Stimulated activated naive CD8-positive, alpha-beta T cell treated with anti-CD3 and anti-CD28 coated beads, Interleukin-15, amount 100 ng/mL, for 72 hours (primary cell): ENCODE results near the gene AKAP5.
A peak's percentile ranks its signal among the peaks of the same experiment; 100 is the strongest.

ENCODE experiments used
- ATAC-seq: fragments of 150-1000 bp; cut with Tn5 transposase; 2 replicates; pipeline ENCODE4 v1.10.0; 2021; ENCODE audit warnings: mild to moderate bottlenecking, moderate library complexity
- DNase-seq, 2 donors: peaks; one replicate each; pipeline ENCODE4 v3.0.0; 2021 to 2022
- H3K27ac Mint-ChIP-seq, 2 donors: one replicate each; pipeline ENCODE4 v1.8.0; 2022; ENCODE audit warnings: mild to moderate bottlenecking in 2 of 2, mixed read lengths in 2 of 2, moderate library complexity in 2 of 2
- H3K27me3 Mint-ChIP-seq: one replicate; pipeline ENCODE4 v1.8.0; 2022; ENCODE audit warnings: mixed read lengths
- H3K4me1 Mint-ChIP-seq: one replicate; pipeline ENCODE4 v1.8.0; 2022; ENCODE audit warnings: mild to moderate bottlenecking, mixed read lengths
- H3K4me3 Mint-ChIP-seq, 2 donors: one replicate each; pipeline ENCODE4 v1.8.0; 2022; ENCODE audit warnings: mild to moderate bottlenecking in 2 of 2, mixed read lengths in 2 of 2, moderate library complexity in 1 of 2
- H3K9me3 Mint-ChIP-seq, 2 donors: one replicate each; pipeline ENCODE4 v1.8.0; 2022; ENCODE audit warnings: mixed read lengths in 2 of 2

Gene AKAP5, protein sequence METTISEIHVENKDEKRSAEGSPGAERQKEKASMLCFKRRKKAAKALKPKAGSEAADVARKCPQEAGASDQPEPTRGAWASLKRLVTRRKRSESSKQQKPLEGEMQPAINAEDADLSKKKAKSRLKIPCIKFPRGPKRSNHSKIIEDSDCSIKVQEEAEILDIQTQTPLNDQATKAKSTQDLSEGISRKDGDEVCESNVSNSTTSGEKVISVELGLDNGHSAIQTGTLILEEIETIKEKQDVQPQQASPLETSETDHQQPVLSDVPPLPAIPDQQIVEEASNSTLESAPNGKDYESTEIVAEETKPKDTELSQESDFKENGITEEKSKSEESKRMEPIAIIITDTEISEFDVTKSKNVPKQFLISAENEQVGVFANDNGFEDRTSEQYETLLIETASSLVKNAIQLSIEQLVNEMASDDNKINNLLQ

DNA sequence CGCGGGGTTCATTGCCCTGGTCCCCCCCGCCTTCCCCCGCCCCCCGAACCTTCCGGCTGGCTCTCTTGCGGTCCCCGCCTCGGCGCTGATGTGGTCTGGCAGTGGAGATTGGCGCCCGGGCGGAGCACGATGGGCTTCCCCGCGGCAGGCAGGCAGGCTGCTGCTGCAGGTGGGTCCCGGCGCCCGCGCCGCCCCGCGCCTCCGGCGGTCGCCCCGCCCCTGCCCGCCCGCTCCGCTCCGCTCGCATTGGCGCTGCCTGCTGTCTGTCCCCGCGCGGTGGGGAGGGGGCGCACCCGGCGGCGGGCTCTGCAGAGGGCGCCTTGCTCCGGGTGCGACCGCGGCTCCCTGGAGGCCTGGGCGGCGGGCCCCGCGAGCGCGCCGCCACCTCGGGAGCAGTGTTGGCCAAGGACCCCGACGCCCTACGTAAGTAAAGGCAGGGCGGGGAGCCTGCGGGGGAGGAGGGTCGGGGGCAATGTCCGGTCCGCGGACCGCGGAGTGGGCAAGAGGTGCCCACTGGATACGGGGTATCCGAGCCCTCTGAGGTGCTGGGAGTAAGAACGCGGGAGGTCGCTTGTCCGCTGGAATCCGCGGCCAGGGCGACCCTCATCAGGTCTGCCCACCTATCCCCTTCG is at the start of gene AKAP5:
Gene AKAP5 (plus strand): TSS at position 309 of the 632 bp plus-strand sequence. CDS start 2,896 bp downstream, outside the sequence.
- Mint-ChIP-seq H3K9me3 (no peaks in the 10 kb centered on the region), H3K27ac (peak within 1 kb of the TSS; percentile 88 to 93), H3K4me1 (peaks cover 50% of the 10 kb centered on the region), H3K27me3 (no peaks in the 10 kb centered on the region), H3K4me3 (peak within 1 kb of the TSS; percentile 85 to 92)
- DNase-seq (peak; percentile 59 to 65), ATAC-seq (peak; percentile 89)

DNA sequence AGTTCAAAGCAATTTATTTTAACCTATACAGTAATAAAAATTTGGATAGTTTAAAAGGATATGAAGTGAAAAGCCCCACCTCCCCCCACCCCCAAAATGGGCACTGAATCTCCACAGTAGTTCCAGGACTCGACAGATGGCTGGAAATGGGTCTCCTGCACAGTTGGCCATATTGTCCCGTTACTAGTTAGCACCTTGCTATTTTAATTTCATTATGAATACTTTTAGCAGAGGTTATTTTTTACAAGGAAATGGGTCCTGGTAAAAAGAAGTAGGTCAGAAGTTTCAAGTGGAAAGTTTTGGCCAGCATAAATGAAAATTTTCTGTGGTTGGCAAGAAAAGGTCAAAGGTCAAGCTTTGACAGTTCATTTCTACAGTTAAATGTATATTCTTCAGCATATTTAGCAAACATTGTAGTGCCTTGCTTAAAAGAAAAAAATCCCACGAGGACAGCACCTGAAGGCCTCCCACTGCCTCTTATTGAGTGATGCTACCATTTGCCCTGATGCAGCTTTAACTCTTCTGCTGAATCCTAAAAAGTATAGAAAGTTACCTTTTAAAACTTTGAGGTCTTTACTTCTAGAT is 48.9 kb upstream of the AKAP5 start:
- no peak for ATAC-seq
- no peaks in the 10 kb centered on the region for H3K27me3 Mint-ChIP-seq
- peaks cover 24% of the 10 kb centered on the region for H3K4me1 Mint-ChIP-seq
- no peaks in the 10 kb centered on the region for H3K9me3 Mint-ChIP-seq
- no peak overlapping the region for H3K4me3 Mint-ChIP-seq
- DNase-seq = no peak
- no peak overlapping the region for H3K27ac Mint-ChIP-seq

DNA sequence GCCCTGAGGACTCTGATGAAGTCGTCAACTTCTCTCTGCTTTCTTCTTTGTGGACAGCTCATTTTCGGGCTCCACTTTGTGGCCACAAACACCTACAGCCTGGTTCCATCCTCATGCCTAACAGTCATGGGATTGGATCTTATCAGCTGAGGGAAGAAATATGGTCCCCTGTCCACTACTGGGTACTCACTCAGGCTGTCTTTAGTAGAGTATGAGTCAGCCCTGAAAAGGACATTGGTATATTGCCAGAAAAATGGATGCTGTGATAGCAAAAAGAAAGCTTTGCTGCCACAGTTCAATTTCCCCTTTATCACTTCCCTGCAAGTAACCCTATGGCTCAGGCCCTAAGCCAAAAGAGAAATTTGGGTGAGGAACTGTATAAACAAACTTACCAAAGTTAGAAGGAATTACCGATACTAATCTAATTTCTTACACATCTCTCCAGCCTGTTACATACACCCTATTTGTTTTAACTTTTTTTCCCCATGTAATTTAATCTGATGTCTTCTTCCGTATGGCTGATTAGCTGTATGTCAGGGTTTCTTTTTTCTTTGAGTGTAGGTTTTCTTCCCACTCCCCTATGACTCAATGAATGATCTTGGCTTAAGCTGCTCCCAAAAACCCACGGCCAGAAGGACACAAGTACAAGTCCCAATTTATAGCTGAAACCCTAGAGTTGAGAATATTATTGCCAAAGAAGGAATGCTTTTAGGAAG is 48.1 kb upstream of the AKAP5 start:
- ATAC-seq (no peak), DNase-seq (no peak)
- no peak overlapping the region for H3K4me3 Mint-ChIP-seq
- peak overlapping the region in 1 of 2 donors; percentile 55 for H3K27ac Mint-ChIP-seq
- H3K27me3 Mint-ChIP-seq = no peaks in the 10 kb centered on the region
- peaks cover 16% of the 10 kb centered on the region for H3K4me1 Mint-ChIP-seq
- H3K9me3 Mint-ChIP-seq = no peaks in the 10 kb centered on the region

DNA sequence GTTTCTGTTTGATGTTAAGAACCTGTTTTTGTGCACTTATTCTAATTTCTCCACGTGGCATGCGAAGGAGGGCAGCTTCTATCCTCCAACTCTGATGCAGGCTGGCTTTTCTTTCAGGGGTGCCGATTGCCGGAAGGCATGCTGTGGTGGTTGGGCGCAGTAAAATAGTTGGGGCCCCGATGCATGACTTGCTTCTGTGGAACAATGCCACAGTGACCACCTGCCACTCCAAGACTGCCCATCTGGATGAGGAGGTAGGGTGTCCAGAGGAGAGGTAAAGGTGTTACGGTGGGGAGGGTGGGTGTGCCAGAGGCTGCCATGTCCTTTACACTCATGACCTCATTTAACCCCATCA is 47.6 kb upstream of the AKAP5 start:
- no peak overlapping the region for H3K4me3 Mint-ChIP-seq
- no peaks in the 10 kb centered on the region for H3K9me3 Mint-ChIP-seq
- ATAC-seq (no peak), DNase-seq (no peak)
- no peak overlapping the region for H3K27ac Mint-ChIP-seq
- peaks cover 14% of the 10 kb centered on the region for H3K4me1 Mint-ChIP-seq
- H3K27me3 Mint-ChIP-seq = no peaks in the 10 kb centered on the region

DNA sequence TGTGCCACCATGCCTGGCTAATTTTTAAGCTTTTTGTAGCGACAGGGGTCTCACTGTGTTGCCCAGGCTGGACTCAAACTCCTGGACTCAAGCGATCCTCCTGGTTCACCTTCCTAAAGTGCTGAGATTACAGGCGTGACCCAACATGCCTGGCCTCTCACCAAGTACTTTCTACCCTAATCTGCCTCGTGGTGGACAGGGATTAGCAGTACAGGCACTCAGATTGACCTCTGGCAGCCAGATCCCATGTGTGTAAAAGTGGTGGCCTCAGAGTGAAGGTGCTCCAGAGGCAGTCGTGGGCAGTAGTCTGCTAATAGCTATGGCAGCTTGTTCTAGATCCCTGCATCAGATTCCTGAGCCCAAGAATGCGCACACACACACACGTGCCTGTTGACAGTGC is 46.3 kb upstream of the AKAP5 start:
- Mint-ChIP-seq H3K27me3 (no peaks in the 10 kb centered on the region), H3K4me3 (no peak overlapping the region), H3K27ac (no peak overlapping the region), H3K9me3 (no peaks in the 10 kb centered on the region), H3K4me1 (peaks cover 14% of the 10 kb centered on the region)
- no peak for ATAC-seq
- DNase-seq = no peak

DNA sequence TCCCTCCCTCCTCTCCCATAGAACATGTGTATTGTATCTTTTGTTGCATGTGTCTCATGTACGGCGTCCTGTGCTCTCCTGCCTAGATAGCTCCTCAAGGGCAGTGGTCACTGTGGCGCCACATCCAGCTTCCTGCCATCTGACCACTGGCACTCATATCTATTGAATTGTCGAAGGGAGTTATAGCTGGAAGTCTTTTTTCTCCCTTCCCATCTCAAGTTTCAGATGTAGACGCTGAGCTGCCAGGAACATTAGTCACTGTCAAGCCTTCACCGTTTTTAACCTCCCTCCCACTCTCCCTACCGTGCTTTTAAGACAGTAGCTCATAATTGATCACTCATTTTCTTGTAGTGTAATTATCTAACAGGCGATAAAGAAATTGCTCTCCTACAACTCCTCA is 44.1 kb upstream of the AKAP5 start:
- Mint-ChIP-seq H3K27ac (no peak overlapping the region), H3K27me3 (no peaks in the 10 kb centered on the region), H3K9me3 (no peaks in the 10 kb centered on the region), H3K4me1 (peaks cover 1% of the 10 kb centered on the region), H3K4me3 (no peak overlapping the region)
- DNase-seq (no peak), ATAC-seq (no peak)

DNA sequence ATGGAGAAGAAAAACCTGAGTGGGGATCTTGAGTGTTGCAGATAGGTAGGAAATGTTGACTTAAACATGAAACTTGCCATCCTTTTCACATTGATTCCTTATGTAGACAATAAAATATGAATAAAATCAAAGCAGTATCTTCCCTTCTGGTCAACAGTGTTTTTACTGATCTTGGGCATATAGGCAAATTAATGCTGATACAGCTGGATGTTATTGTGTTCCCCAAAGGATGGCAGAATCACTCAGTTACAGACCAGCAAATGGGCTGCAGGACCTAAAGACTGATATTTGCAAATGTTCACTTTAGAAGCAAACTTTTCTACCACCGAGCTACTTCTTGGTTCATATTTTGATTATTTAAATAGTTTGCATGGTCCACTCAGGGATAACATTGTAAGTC is 43.3 kb upstream of the AKAP5 start:
- no peak overlapping the region for H3K4me3 Mint-ChIP-seq

DNA sequence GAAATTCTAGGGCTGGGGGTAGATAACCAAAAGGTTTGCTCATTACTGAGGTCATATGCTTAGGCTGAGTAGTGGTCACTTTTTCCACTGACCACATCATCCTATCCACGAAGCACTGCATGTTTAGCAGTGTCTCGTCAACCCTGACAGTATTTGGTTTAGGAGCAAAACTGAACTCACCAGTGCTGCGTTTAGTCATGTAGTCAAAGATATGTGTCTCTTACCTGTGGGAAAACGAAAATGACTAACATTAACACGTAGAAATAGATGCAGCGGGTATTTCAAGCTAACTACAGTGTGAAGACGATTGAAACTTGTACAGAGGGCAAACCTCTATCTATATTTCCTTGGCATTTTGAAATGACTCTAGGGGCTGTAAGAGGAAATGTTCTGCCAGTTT is 42.5 kb upstream of the AKAP5 start:
- Mint-ChIP-seq H3K27me3 (no peaks in the 10 kb centered on the region), H3K4me1 (no peaks in the 10 kb centered on the region), H3K27ac (no peak overlapping the region), H3K9me3 (no peaks in the 10 kb centered on the region), H3K4me3 (no peak overlapping the region)
- peak; percentile 59 for ATAC-seq
- DNase-seq = no peak

More for the DNA sequence above, 43.3 kb upstream of the AKAP5 start:
- Mint-ChIP-seq H3K9me3 (no peaks in the 10 kb centered on the region), H3K27ac (no peak overlapping the region), H3K4me1 (no peaks in the 10 kb centered on the region), H3K27me3 (no peaks in the 10 kb centered on the region)
- DNase-seq = no peak
- ATAC-seq = no peak

DNA sequence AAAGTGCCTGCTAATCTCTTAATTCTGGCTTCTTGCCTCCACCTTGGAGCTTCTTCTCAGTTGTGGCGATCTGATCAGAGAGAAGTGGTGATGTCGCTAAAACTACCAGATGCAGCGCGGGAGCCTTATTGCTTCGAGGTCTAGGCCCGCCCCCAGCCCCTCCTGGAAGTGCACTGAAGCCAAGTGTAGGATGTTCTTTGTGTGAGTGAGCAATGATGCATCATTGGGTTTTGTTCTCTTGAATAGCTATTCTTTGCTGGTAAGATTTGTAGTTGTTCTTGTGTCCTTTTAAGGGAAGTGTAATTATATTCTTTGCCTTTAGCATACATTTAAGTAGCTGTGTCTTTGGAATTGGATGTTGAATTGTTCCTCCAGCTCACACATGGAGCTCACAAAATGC is 41.3 kb upstream of the AKAP5 start:
- H3K27ac Mint-ChIP-seq = peak overlapping the region in 1 of 2 donors; percentile 59
- no peaks in the 10 kb centered on the region for H3K9me3 Mint-ChIP-seq
- ATAC-seq (no peak), DNase-seq (no peak)
- no peaks in the 10 kb centered on the region for H3K27me3 Mint-ChIP-seq
- no peaks in the 10 kb centered on the region for H3K4me1 Mint-ChIP-seq
- no peak overlapping the region for H3K4me3 Mint-ChIP-seq

DNA sequence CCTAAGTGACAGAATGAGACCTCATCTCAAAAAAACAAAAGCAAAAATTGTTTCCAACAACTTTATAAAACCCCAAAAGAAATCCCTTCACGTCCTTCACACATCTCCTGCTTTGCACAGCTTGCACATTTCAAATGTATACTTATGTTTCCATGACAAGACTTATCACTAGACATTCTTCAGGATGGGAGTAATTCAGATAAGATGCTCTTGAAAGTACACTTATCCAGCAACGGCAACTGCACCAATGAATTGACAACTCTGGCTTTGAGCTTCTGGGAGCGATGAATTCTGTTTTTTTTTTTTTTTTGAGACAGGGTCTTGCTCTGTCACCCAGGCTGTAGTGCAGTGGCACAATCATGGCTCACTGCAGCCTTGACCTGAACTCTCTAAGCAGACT is 30.8 kb upstream of the AKAP5 start:
- Mint-ChIP-seq H3K27me3 (no peaks in the 10 kb centered on the region), H3K27ac (no peak overlapping the region), H3K4me3 (no peak overlapping the region), H3K4me1 (peaks cover 22% of the 10 kb centered on the region), H3K9me3 (no peaks in the 10 kb centered on the region)
- ATAC-seq (no peak), DNase-seq (no peak)

DNA sequence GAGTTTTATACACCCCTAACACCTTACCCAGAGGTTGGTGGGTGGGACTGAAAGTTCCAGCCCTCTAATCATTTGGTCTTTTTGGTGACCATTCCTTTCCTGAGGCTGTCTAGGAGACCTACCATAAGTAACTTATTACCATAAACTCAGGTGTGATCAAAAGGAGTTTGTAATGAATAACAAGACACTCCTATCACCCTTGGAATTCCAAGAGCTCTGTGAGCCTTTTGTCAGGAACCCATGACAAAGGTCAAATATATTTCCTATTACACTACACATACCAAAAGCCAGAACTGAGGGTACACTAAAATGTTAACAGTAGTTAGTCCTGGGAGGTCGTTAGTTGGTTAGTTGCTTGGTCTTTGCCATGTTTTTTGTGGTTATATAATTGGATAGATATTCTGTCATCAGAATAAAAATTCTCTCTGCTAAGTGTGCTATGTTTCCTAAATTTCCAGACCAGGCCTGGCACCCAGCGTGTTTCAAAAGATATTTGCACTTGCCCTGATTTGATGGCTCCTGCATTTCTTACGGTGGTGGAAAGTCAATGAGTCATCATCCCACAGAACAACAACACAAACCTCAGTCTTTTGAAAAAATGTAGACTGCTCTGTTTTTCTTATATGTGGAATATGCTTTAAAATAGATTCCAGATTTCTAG is 27.0 kb upstream of the AKAP5 start:
- Mint-ChIP-seq H3K27me3 (no peaks in the 10 kb centered on the region), H3K27ac (peak overlapping the region; percentile 42 to 58)

DNA sequence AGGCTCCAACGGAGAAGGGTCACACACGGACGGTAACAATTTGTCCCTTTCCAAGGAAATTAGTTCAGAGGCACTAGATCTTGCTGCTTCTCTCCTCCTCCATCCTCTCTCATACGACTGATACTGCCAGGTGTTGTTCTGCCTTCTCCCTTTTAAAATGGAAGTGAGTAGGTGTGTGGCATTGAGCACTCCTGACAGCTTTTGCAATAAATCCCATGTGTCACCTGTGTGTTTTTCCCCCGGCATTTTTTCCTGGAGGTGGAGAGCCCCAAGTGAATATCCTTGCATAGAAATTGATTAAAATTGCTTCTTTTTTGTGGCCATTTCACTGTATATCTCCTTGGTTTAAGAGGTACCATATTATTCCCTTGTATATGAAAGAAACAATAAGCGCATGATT is 26.2 kb upstream of the AKAP5 start:
- Mint-ChIP-seq H3K27me3 (no peaks in the 10 kb centered on the region), H3K4me3 (no peak overlapping the region), H3K9me3 (no peaks in the 10 kb centered on the region), H3K27ac (peak overlapping the region; percentile 49 to 75), H3K4me1 (peaks cover 32% of the 10 kb centered on the region)
- ATAC-seq (no peak), DNase-seq (no peak)

More for the DNA sequence above, 27.0 kb upstream of the AKAP5 start:
- peaks cover 23% of the 10 kb centered on the region for H3K4me1 Mint-ChIP-seq
- no peak overlapping the region for H3K4me3 Mint-ChIP-seq
- ATAC-seq = peak; percentile 56
- H3K9me3 Mint-ChIP-seq = no peaks in the 10 kb centered on the region
- DNase-seq = no peak

DNA sequence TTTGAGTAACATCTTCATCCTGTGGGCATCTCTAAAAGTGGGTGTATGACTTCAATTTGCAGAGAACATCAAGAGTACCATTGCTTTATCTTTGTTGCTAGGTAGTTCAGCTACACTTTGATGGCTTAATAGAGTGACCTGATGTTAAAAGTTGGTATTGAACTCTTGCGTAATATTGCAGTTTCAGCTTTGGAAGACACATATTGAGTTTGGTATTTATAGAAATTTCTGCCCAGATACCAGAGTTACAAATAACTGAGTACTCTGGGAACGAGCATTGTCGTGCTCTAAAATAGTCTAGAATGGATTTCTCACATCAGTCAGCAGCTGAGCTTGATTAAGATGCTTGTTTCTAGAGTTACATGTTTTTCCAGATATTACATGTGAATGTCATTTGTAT is 24.8 kb upstream of the AKAP5 start:
- no peaks in the 10 kb centered on the region for H3K9me3 Mint-ChIP-seq

DNA sequence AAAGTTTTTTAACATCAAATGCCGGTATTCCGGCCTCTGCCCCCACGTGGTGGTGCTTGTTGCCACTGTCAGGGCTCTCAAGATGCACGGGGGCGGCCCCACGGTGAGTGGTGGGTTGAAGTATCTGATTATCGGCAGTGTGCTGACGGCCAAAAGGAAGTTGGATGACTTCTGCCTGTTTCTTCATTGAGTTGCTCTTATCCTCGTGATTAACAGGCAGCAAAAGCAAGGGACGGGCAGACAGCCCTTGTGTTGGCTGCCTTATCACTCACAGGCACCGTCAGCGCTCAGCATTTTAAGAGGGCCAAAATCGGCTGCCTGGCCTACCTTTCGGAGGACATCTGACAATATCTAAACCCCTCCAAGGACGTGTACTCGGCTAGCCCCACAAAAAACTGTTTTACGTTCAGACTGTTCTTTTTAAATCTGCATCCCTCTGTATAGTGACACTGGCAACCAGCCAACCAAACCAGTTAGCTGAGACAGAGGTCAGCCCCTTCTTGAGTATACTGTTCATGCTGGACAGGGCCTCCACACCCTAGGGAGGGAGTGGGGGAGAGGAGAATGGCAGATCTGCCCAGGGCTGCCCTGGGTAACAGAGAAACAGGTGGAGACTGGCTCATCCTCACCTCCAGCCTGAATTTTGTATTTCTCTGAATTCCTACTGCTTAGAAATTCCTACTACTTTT is 22.9 kb upstream of the AKAP5 start:
- no peak overlapping the region for H3K4me3 Mint-ChIP-seq
- no peaks in the 10 kb centered on the region for H3K27me3 Mint-ChIP-seq
- H3K4me1 Mint-ChIP-seq = peaks cover 61% of the 10 kb centered on the region
- no peak for ATAC-seq
- peak overlapping the region in 1 of 2 donors; percentile 82 for H3K27ac Mint-ChIP-seq
- no peaks in the 10 kb centered on the region for H3K9me3 Mint-ChIP-seq
- no peak for DNase-seq

More for the DNA sequence above, 24.8 kb upstream of the AKAP5 start:
- DNase-seq = no peak
- no peak overlapping the region for H3K4me3 Mint-ChIP-seq
- H3K27me3 Mint-ChIP-seq = no peaks in the 10 kb centered on the region
- H3K27ac Mint-ChIP-seq = no peak overlapping the region
- no peak for ATAC-seq
- peaks cover 45% of the 10 kb centered on the region for H3K4me1 Mint-ChIP-seq

DNA sequence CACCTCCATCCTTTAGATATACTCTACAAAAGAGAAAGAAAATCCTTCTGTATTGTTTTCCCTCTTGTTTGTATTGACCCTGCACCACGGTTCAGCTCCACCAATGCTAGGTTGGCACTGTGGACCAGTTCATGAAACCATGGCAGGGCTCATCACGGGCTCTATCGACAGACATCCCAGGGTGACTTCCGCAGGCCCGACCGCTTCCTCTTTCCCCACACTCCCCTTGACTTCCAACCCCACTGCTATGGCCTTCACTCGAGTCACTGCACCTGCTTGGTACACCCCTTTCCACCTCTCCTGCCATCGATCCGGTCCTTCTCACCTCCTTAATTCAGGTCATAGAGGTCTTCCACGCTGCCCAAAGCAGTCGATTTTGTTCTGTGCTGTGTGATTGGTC is 21.2 kb upstream of the AKAP5 start:
- ATAC-seq = no peak
- Mint-ChIP-seq H3K27ac (peak overlapping the region; percentile 88 to 89), H3K9me3 (no peaks in the 10 kb centered on the region), H3K4me3 (no peak overlapping the region), H3K27me3 (no peaks in the 10 kb centered on the region), H3K4me1 (peaks cover 58% of the 10 kb centered on the region)
- no peak for DNase-seq
